GM21390 (cell line): ENCODE measurements around the gene HOXA5.

Source experiments
- ATAC-seq: cut with Tn5 transposase; IDR thresholded peaks from one replicate; pipeline ENCODE4 v1.9.1; 2021; ENCODE audit not compliant: unreplicated experiment

Gene HOXA5

DNA sequence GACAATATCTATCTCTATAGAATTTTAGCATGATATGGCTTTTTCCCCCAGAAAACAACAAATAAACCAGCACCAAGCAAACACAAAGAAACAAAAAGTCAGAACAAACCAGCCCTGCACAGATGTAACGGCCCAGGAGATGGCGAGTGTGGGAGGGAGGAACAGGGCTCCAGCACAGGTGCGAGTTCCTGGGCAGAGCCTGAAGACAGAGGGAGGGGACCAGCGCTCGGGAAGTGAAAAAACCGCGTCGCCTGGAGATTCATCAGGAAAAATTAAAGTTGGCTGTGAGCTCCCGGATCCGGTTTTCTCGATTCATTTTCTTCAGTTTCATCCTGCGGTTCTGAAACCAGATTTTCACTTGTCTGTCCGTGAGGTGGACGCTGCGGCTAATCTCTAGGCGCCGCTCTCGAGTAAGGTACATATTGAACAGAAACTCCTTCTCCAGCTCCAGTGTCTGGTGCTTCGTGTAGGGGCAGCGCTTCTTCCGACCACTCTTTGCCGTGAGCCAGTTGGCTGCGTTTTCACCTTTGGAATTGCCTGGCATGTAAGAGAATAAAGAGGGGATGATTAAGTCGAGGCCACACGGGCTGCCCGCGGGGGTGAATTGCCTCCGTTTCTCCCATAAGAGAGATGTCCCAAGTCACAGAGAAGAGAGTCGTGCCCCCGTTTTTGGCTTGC is 28.3 kb upstream of the HOXA5 start:
- no peak for ATAC-seq

DNA sequence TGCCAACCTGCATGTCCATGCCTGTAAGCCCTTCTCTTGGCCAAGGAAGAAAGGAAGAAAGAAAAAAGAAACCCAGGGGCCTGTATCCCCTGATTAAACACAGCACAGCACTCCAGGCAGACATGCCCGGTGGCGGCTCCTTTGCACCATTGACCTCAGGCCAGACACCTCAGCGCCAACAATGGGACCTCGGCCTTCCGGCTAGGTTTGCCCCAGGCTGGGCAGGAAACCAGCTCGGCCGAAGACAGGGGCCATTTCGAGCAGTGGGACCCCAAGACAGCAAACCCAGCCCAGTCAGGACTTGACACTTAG is 27.8 kb upstream of the HOXA5 start:
- ATAC-seq, result no peak

DNA sequence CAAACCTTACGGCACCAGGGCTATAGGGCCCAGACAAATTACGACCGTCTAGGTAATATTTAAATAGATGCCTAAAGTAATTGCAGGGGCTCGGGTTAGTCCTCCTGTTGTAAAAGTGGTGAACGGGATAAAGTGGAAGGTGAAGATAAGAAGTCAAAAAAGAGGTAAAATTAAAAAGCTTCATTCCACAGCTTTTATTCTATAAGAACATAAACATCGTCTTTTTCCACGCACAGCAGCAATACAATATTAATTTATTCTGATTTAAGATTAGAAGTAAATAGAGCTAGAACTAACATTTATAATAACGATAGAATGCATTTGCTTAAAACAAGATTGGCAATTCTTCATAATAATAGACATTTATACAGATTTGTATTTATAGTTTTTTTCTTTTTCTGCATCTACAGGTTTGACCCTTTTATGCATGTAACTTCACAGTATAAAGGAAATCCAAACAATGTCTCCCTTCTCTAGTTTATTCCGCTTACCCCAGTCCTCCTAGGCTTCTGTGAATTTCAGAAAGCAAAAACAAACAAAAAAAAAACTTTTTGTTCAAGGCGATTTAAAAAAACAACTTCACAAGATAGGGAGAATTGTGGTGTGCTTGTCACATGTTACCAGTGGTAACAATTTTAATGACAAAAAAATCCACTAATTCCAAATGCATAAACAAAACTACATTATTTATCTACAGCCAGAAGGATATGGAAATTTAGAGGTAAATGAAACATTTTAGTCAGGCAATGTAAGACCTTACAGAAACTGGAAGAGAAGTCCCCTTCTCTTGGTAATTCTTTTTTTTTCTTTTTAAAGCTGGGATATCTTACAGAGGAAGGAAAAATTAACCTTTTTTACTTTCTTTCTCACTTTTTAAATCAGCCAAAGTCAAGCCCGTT is 27.2 kb upstream of the HOXA5 start:
- no peak for ATAC-seq

DNA sequence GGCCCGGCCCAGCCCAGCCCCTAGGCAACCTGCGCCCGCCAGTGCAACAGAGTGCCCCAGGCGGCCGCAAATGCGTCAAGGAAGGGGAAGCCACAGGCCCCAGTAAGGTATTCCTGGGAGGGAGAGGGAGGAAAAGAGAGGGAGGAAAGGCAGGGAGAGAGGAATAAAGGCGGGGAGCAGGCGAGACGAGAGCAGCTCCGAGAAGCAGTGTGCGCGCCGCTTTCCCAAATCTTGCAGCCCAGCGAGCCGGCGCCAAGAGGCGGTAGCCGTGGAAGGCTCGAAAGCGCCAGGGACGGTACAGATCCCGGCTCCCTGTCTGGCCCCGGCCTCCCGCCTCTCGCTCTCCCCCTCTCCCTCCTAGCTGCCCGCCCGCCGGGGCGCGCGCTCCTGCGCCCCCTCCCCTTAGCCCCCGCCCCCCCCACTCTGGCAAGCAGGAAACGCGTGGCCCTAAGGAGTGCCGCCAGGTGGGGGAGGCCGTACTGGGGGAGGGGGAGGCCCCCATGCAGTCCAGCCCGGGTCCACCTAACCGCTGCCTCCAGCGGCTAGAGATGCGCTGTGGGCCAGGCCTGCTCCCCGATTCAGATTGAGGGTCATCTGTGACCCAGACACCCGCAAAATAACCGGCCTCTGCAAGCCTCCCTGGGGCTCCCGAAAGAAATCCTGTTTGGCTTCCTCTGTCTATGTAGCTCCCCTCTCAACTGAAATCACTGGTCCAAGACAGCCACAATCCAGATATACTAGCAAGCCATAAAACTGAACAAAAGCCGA is 26.4 kb upstream of the HOXA5 start:
- no peak for ATAC-seq

DNA sequence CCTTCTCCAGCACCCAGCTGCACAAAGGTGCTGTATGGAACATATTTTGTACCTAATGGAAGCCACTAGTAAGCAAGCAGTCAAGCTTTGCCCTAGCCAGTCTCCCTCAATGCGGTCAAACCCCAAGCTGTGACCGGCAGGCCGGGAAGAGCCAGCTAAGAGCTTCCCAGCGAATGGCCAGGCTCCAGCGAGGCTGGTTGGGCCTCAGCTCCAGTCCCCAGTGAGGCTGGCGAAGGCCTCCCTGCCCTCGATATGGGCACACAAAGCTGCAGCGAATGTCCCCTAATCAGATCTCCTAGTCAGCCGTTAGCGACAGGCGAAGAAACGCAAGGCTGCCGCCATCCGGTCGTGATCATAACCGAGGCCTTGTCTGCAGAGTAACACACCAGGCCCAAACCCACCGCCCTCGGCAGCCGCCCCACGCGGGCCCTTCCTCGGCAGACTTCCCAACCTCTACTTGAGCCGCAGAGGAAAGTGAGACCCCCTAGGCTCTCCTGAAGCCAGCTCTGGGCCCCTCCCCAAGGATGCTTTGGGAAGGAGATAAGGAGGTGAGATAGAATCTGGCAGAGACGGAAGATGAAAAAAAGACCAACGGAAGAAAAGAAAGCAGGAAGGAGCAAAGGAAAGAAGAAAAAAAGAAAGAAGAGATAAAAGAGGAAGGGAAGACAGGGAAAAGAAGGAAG is 24.9 kb upstream of the HOXA5 start:
- no peak for ATAC-seq

DNA sequence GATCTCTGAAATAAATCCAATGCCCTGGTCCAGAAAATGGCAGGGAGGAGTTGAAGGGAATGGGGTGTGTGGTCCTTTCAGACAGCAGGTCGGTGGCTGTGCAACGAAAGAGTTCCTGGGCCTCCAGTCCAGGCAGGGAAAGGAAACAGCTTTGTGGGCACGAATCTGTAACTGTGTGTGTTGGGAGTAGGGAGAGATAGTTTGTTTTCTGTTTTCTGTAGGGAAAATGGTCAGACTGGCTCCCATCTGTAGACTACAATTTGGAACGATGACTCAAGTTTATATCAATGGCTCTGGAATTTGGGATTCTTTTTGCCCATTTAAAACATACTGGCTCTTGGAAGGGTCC is 24.4 kb upstream of the HOXA5 start:
- no peak for ATAC-seq

DNA sequence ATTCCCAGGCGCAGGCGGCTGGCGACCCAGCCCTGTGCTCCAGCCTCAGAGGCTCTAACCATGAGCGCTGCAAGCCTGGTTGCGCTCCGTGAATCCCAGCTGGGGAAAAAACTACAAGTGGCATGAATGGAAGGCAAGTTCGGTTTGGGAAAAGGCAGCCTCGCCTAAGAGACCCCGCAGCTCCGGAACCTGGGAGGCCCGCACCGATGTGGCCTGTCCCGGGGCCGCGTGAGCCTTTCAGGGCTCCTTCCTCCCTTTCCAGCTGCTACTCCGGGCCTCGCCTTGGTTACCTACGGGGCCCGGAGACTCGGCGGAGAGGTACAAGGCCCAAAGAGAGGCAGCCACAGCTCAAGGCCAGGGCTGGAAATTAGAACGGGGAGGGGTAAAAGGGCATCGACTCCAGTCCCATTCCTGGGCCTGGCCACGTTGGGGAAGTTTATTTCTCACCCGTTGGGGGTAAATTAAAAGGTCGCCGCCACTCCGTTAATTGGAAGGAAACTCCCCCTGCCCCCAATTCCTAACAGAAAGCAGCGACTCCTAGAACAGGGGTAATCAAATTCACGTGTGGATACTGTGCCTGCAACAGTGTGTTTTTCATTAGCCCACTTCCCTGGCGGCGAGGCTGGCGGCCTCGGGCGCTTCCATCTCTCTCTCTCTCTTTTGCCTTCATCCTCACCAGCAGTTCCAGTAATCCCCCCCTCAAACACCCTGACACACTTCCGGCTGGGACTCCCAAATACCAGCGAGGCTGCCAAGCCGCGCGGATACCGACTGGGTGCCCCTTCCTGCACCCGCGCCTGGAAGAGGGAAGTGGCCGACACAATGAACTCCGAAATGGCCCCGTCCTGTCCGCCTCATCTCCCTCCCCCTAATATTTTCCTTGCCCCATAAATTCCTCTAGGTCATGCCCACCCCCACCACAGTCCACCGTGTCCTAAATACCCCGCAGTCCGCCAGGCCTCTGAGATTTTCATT is 23.3 kb upstream of the HOXA5 start:
- no peak for ATAC-seq

DNA sequence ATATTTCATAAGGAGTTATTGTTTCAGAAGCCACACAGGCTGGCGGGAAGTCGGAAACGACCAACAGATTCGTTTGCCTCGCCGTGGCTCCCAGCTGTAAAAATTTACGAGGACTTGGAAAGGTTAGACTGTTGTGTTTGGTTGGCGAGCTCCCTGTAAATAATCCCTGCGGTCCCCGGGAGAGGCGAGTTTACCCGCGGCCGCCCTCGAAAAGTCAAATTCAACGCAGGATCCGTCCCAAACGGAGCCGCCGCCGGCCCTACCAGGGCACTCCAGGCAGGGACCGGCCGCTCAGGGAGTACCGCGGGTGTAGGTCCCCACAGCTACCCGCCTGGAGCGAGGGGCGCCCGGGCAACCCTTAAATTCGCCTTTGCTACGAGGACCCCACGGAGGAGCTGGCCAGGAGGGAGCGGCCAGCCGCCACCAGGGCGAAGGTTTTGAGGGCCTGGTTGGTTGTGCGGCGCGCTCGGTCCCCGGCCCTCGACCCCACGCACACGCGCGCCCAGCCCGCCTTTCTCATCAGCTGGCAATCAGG is 22.6 kb upstream of the HOXA5 start:
- no peak for ATAC-seq

DNA sequence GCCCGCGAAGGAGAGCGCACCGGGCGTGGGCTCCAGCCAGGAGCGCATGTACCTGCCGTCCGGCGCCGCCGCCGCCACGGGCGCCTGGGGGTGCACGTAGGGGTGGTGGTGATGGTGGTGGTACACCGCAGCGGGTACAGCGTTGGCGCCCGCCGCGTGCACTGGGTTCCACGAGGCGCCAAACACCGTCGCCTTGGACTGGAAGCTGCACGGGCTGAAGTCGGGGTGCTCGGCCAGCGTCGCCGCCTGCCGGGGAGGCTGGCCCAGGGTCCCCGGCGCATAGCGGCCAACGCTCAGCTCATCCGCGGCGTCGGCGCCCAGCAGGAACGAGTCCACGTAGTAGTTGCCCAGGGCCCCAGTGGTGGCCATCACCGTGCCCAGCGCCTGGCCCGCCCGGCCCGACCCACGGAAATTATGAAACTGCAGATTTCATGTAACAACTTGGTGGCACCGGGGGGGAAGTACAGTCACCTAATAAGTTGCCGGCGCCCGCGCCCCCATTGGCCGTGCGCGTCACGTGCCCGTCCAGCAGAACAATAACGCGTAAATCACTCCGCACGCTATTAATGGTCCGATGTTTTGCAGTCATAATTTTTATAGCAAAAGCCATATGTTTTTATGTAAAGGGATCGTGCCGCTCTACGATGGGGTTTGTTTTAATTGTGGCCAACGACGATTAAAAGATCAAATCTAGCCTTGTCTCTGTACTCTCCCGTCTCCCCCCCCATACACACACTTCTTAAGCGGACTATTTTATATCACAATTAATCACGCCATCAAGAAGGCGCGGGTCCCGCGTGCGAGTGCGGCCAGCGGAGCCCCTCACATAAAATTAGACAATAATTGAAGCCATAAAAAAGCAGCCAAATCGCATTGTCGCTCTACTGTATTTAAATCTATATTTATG is 21.9 kb upstream of the HOXA5 start, which contains the start of gene HOXA9:
HOXA9 (minus strand) TSS at position 449 of the 907 bp plus-strand sequence; CDS start at position 369, 80 bp downstream.
- ATAC-seq, result no peak

DNA sequence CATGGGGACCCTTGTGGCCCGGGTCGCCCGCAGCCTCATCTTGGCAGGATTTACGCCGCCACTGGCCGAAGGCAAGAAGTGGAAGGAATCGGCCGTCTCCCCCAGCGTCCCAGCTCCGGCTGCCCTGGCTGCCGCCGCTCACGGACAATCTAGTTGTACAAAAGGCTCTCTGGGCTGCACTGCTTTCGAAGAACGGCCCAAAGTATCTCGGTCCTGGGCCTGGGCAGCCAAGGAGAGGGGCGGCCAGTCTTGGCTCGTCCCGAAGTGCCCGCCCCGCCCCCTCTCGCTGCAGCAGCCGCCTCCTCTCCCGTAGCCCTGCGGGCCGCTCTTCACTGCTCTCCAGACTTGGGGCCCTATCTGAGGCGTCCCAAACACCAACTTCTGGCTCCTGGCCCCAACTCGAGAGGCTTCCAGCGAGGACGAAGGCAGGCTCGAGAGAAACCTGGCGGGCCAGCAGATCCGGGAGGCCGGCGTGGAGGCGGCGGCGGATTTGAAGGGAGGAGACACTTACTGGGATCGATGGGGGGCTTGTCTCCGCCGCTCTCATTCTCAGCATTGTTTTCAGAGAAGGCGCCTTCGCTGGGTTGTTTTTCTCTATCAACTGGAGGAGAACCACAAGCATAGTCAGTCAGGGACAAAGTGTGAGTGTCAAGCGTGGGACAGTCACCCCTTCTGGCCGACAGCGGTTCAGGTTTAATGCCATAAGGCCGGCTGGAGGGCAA is 21.0 kb upstream of the HOXA5 start:
- no peak for ATAC-seq

DNA sequence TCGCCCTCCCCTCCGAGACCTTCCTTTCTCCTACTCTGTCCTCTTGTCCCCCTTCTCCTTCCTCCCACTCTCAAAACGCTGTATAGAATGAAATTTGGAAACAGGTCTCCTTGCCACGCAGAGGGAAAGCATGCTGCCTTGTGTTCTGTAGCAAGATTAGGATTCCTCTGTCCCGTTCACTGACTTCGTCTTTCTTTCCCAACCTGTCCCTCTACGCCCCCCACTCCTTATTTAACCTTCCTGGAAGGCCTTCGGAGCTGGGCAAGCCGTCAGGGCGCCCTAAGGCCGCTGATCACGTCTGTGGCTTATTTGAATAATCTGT is 20.5 kb upstream of the HOXA5 start:
- ATAC-seq, result no peak

DNA sequence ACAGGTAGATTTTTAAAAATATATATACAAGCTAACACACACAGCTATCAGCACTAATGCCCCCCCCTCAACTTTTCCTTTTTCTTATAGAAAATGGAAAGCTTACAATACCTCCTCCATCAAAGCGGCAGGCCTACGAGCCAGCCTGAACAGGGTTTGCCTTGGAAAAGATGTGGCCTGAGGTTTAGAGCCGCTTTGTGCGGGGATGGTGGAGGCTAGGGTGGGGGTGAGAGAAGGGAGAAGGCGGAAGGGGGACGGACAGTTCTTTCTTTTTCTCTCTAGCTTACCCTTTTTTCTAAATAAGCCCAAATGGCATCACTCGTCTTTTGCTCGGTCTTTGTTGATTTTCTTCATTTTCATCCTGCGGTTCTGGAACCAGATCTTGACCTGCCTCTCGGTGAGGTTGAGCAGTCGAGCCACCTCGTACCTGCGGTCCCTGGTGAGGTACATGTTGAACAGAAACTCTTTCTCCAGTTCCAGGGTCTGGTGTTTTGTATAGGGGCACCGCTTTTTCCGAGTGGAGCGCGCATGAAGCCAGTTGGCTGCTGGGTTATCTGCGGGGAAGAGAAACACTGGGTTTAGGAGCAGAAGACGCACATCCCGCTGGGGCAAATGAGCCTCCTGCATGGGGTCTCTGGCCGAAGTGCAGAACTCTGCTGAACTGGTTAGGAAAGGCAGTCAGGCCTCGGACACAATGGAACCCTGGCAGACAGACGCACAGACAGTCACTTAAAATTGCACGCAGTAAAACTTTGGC is 20.0 kb upstream of the HOXA5 start:
- no peak for ATAC-seq

DNA sequence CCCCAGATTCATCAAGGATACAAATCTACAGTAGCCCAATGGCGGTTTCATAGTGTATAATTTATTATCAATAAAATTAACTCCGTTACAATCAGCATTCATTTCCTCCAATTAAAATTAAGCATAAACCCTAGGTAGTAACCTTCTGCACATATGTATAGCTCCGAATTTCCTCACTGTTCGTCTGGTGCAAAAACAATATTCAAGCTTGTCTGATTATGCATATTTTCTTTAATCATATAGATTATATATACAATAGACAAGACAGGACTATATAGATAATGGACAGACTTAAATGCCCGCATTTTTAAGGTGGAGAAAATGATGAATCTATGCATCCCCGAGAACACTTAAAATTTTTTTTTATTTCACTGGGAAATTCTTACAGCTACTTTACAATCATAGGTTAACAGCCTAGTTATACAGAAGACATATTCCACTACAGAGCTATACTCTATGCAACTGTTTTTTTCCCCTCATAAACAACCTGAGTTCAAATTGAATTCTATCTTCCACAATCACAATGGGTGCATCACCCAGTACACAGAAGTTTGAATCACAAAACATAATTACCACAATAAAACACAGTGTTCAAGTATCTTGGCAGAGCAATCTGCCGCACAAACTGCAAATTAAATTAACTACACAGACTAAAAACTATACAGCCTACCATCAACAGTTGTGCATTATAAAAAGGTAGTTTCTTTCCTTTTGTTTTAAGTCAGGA is 19.2 kb upstream of the HOXA5 start:
- no peak for ATAC-seq

DNA sequence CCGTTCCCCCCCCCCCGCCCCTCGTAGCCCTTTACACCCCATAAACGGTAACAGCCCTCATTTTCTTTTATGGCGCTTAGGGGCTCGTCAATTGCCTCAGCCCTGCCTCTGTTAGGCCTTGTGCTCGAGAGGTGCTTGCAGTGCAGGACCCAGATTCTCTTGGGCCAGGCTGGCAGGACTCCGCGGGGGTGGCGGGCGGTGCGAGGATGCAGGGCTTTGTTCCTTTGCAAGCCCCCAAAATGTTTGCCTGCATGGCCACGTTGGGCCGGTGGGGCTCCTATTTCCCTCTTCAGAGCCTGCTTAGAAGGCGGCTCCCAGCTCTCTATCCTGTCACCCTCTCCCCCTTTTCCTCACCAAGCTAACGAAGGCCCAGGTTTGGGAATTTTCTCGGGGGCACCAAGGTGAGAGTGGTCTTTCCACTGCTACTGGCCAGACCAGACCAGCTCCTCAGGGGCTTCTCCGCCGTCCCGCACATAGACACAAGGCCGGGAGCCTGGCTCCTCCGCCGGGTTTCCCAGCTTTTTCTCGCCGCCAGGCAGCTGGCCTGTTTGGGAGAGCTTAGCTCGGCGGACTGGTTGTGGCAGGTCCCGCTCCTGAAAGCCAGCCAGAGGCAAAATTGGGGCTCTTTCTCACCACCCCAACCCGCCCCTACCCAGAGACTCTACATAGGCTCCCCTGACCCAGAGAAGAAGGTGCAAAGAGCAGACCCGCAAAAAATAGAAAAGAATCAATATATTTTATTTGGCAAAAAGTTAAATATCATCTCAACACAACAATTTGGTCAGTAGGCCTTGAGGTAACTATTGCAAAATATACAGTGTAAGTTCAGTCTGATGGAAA is 18.5 kb upstream of the HOXA5 start:
- no peak for ATAC-seq

DNA sequence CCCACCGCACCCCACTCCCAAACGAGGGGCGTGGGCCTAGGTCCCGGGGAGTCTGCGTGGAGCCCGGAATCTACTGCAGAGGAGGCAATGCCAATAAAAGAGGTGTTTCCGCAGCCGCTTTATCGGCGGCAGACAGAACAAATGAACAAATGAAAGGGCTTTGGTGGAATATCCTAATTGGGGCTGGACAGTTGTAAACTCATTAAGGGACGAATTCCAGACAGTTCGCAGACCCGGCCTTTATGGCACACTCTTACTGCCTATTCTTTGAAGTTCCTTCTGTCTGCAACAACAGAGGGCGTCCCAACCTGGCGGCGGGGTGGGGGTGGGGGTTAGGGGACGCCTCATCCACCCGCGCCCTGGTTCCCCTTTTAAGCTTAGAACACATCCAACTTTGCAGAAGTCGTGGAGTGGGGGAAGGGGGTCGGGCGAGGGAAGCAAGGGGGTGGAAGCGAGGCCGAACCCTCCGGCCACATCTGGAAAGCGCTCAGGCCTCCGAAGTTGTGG is 17.8 kb upstream of the HOXA5 start:
- ATAC-seq, result no peak
